Neuronal stem cell (in vitro differentiated cells): Measurements from ENCODE around the gene TOX2.

Experiments used
- DNase-seq: peaks from one replicate; pipeline ENCODE4 v3.0.0-alpha.2; 2013; ENCODE audit warnings: low spot score
- H2AFZ ChIP-seq: one replicate; pipeline ENCODE4 v1.6.1; 2013; ENCODE audit warnings: mild to moderate bottlenecking, low read length, inconsistent platforms
- H2AK5ac ChIP-seq: 2 replicates; pipeline ENCODE4 v1.6.1; 2013; ENCODE audit warnings: low read depth, mild to moderate bottlenecking, inconsistent platforms, low read length, moderate library complexity, mixed read lengths
- H2BK120ac ChIP-seq: 2 replicates; pipeline ENCODE4 v1.6.1; 2013; ENCODE audit warnings: low read depth, mild to moderate bottlenecking, inconsistent platforms, low read length, moderate library complexity, mixed read lengths
- H2BK12ac ChIP-seq: one replicate; pipeline ENCODE4 v1.6.1; 2013; ENCODE audit warnings: low read length, inconsistent platforms
- H2BK15ac ChIP-seq: 2 replicates; pipeline ENCODE4 v1.6.1; 2013; ENCODE audit warnings: mild to moderate bottlenecking, low read length, inconsistent platforms, mixed read lengths
- H2BK5ac ChIP-seq: one replicate; pipeline ENCODE4 v1.6.1; 2013; ENCODE audit warnings: inconsistent platforms, mild to moderate bottlenecking, low read length, moderate library complexity
- H3K14ac ChIP-seq: one replicate; pipeline ENCODE4 v1.6.1; 2013; ENCODE audit warnings: low read length, inconsistent platforms
- H3K18ac ChIP-seq: 2 replicates; pipeline ENCODE4 v1.6.1; 2013; ENCODE audit warnings: low read length, inconsistent platforms
- H3K23ac ChIP-seq: 2 replicates; pipeline ENCODE4 v1.6.1; 2013; ENCODE audit warnings: low read depth, mild to moderate bottlenecking, mixed read lengths, low read length, inconsistent platforms; ENCODE audit not compliant: poor library complexity
- H3K27ac ChIP-seq: replicated peaks from 3 replicates; pipeline ENCODE4 v1.5.1; 2013; ENCODE audit warnings: low read length, inconsistent platforms
- H3K27me3 ChIP-seq, 3 experiments: 2 replicates each; pipeline ENCODE4 v1.6.1; 2013; ENCODE audit warnings: low read length in 3 of 3, mild to moderate bottlenecking in 2 of 3, inconsistent platforms in 1 of 3, low read depth in 1 of 3, mixed read lengths in 1 of 3, moderate library complexity in 1 of 3; ENCODE audit not compliant: control insufficient read depth in 3 of 3, insufficient read depth in 3 of 3
- H3K36me3 ChIP-seq, 2 donors: replicated peaks in 1 of 2; 2 replicates each; pipeline ENCODE4 v1.6.1; 2013; ENCODE audit warnings: low read length in 2 of 2; ENCODE audit not compliant: control insufficient read depth in 2 of 2, insufficient read depth in 2 of 2
- H3K4ac ChIP-seq: 2 replicates; pipeline ENCODE4 v1.6.1; 2013; ENCODE audit warnings: inconsistent platforms, mild to moderate bottlenecking, low read length, moderate library complexity
- H3K4me1 ChIP-seq, 2 donors: 1 replicate in 1 of 2; 2 replicates in 1 of 2; pipeline ENCODE4 v1.6.1; 2013; ENCODE audit warnings: low read length in 2 of 2, low read depth in 1 of 2; ENCODE audit not compliant: control insufficient read depth in 2 of 2, insufficient read depth in 1 of 2
- H3K4me2 ChIP-seq: one replicate; pipeline ENCODE4 v1.6.1; 2013; ENCODE audit warnings: mild to moderate bottlenecking, low read length, inconsistent platforms; ENCODE audit not compliant: insufficient read depth, poor library complexity, severe bottlenecking
- H3K4me3 ChIP-seq, 2 donors: 2 replicates each; pipeline ENCODE4 v1.5.1; 2013; ENCODE audit warnings: low read length in 2 of 2, mild to moderate bottlenecking in 2 of 2, inconsistent platforms in 1 of 2, moderate library complexity in 1 of 2
- H3K79me1 ChIP-seq: one replicate; pipeline ENCODE4 v1.6.1; 2013; ENCODE audit warnings: low read depth, mild to moderate bottlenecking, inconsistent platforms, low read length, moderate library complexity
- H3K9ac ChIP-seq: one replicate; pipeline ENCODE4 v1.6.1; 2013; ENCODE audit warnings: mild to moderate bottlenecking, low read depth, low read length, inconsistent platforms; ENCODE audit not compliant: poor library complexity
- H3K9me3 ChIP-seq, 2 donors: replicated peaks in 1 of 2; 2 replicates each; pipeline versions ENCODE3 to v1.6.1; 2013; ENCODE audit warnings: low read length in 2 of 2, mild to moderate bottlenecking in 2 of 2, inconsistent platforms in 1 of 2, low read depth in 1 of 2, mixed read lengths in 1 of 2, moderate library complexity in 1 of 2; ENCODE audit not compliant: control insufficient read depth in 2 of 2, insufficient read depth in 1 of 2
- H4K8ac ChIP-seq: one replicate; pipeline ENCODE4 v1.6.1; 2013; ENCODE audit warnings: low read depth, mild to moderate bottlenecking, inconsistent platforms, low read length, moderate library complexity
- H4K91ac ChIP-seq: one replicate; pipeline ENCODE4 v1.6.1; 2013; ENCODE audit warnings: low read length, low read depth, mild to moderate bottlenecking, inconsistent platforms; ENCODE audit not compliant: poor library complexity
- WGBS, 2 donors: extraction: QIAGEN DNeasy Blood & Tissue Kit; methylation state at CpG; one replicate each; pipeline ENCODE4 v1.1.7; 2013; ENCODE audit warnings: missing lambda C conversion rate in 2 of 2, mixed read lengths in 1 of 2; ENCODE audit not compliant: insufficient read length in 2 of 2, insufficient replicate concordance in 1 of 2; ENCODE audit errors: extremely low coverage in 2 of 2; 5-methylcytosine and 5-hydroxymethylcytosine counted together

Gene TOX2

DNA sequence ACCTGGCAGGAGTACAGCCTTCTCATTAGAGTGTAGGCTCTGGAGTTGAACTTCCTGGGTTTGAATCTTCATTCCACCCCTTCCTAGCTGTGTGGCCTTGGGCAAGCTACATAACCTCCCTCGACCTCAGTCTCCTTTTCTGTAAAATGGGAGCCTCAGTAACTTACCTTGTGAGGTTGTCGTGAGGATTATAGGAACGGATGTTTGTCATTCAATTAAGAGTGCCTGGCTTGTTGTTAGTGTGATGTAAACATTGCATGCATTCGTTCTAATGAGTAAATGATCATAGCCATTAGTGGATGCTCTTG lies 45.2 kb downstream of the TOX2 start:
- Histone ChIP-seq H2BK15ac (no peak overlapping the region), H2BK120ac (no peak overlapping the region), H2BK5ac (no peak overlapping the region), H3K9ac (no peak overlapping the region), H3K27ac (no peak overlapping the region), H3K4me1 (peaks cover under 1 to 3% of the 10 kb centered on the region in 2 donors), H4K8ac (no peak overlapping the region), H3K4me2 (no peak overlapping the region), H4K91ac (no peak overlapping the region), H2BK12ac (no peak overlapping the region), H3K36me3 (no peaks in the 10 kb centered on the region), H3K4ac (no peak overlapping the region), H3K18ac (no peak overlapping the region), H2AFZ (no peak overlapping the region), H2AK5ac (no peak overlapping the region), H3K79me1 (no peaks in the 10 kb centered on the region), H3K27me3 (peaks cover 0 to 14% (median 0%) of the 10 kb centered on the region in 3 experiments), H3K4me3 (no peak overlapping the region), H3K23ac (no peak overlapping the region), H3K9me3 (no peaks in the 10 kb centered on the region), H3K14ac (no peak overlapping the region)
- no peak for DNase-seq
- WGBS, 2 donors = no CpG with 5 or more reads among the region's 4 CpGs

GRCh38 chr20:43960231-43960630 lies 45.6 kb downstream of the TOX2 start:
- WGBS, 2 donors = no CpG with 5 or more reads among the region's 2 CpGs
- no peaks in the 10 kb centered on the region for H3K9me3 ChIP-seq
- H3K4me3 ChIP-seq = no peak overlapping the region
- no peak overlapping the region for H2AFZ ChIP-seq
- H2BK12ac ChIP-seq = no peak overlapping the region
- no peak overlapping the region for H4K8ac ChIP-seq
- no peaks in the 10 kb centered on the region for H3K36me3 ChIP-seq
- peaks cover 0 to 14% (median 0%) of the 10 kb centered on the region in 3 experiments for H3K27me3 ChIP-seq
- H3K4me1 ChIP-seq = peaks cover 0 to 1% of the 10 kb centered on the region in 2 donors
- H3K23ac ChIP-seq = no peak overlapping the region
- no peak overlapping the region for H3K18ac ChIP-seq
- no peak for DNase-seq
- no peak overlapping the region for H4K91ac ChIP-seq
- H2BK5ac ChIP-seq = no peak overlapping the region
- H3K79me1 ChIP-seq = no peaks in the 10 kb centered on the region
- H3K9ac ChIP-seq = no peak overlapping the region
- H2AK5ac ChIP-seq = no peak overlapping the region
- H2BK120ac ChIP-seq = no peak overlapping the region
- H3K27ac ChIP-seq = no peak overlapping the region
- no peak overlapping the region for H3K14ac ChIP-seq
- H2BK15ac ChIP-seq = no peak overlapping the region
- H3K4me2 ChIP-seq = no peak overlapping the region
- no peak overlapping the region for H3K4ac ChIP-seq

- no peak overlapping the region for H3K23ac ChIP-seq
- no peak overlapping the region for H2BK15ac ChIP-seq
- no peak overlapping the region for H3K27ac ChIP-seq
- H3K14ac ChIP-seq = no peak overlapping the region
- no peak overlapping the region for H3K4me3 ChIP-seq
- no peak for DNase-seq
- H3K9me3 ChIP-seq = no peaks in the 10 kb centered on the region
- H3K4me2 ChIP-seq = no peak overlapping the region
- no peak overlapping the region for H2AFZ ChIP-seq
- no peak overlapping the region for H2BK120ac ChIP-seq
- H3K79me1 ChIP-seq = no peaks in the 10 kb centered on the region
- H3K27me3 ChIP-seq = peaks cover 0 to 14% (median 0%) of the 10 kb centered on the region in 3 experiments
- no peak overlapping the region for H2BK12ac ChIP-seq
- no peak overlapping the region for H3K18ac ChIP-seq
- peak overlapping the region; percentile 36 for H3K9ac ChIP-seq
- H3K4ac ChIP-seq = no peak overlapping the region
- H2AK5ac ChIP-seq = no peak overlapping the region
- no peak overlapping the region for H2BK5ac ChIP-seq
- H3K36me3 ChIP-seq = no peaks in the 10 kb centered on the region
- H4K8ac ChIP-seq = no peak overlapping the region
- WGBS, 2 donors = no CpG with 5 or more reads among the region's 5 CpGs
- peaks cover 0 to 1% of the 10 kb centered on the region in 2 donors for H3K4me1 ChIP-seq
- no peak overlapping the region for H4K91ac ChIP-seq
Observed at GRCh38 chr20:43961116-43961515, 46.5 kb downstream of the TOX2 start.

- Histone ChIP-seq H3K79me1 (no peaks in the 10 kb centered on the region), H2AFZ (no peak overlapping the region), H3K4me2 (no peak overlapping the region), H3K23ac (no peak overlapping the region), H3K14ac (no peak overlapping the region), H2BK12ac (no peak overlapping the region), H3K9me3 (no peaks in the 10 kb centered on the region), H3K4me1 (peaks cover 0 to 1% of the 10 kb centered on the region in 2 donors), H3K27ac (no peak overlapping the region), H2BK5ac (no peak overlapping the region), H3K27me3 (peaks cover 0 to 14% (median 0%) of the 10 kb centered on the region in 3 experiments), H3K18ac (peak overlapping the region; percentile 51), H2AK5ac (no peak overlapping the region), H2BK15ac (no peak overlapping the region), H4K91ac (no peak overlapping the region), H3K9ac (no peak overlapping the region), H3K4me3 (no peak overlapping the region), H2BK120ac (no peak overlapping the region), H3K36me3 (no peaks in the 10 kb centered on the region), H4K8ac (no peak overlapping the region), H3K4ac (no peak overlapping the region)
- no peak for DNase-seq
- WGBS, 2 donors = no CpG with 5 or more reads among the region's 18 CpGs
Observed at GRCh38 chr20:43961541-43962471, 47.2 kb downstream of the TOX2 start.
